Tibial nerve (tissue), 4 donors: ENCODE data around the gene CAPN11. TPM values are rescaled to one million over a fixed set of nuclear protein-coding genes. Genes with fewer than 3 reads are reported as not detected.

Experiments
- DNase-seq, 2 donors: peaks; one replicate each; pipeline ENCODE4 v3.0.0-alpha.2; 2019; ENCODE audit warnings: low spot score in 2 of 2
- H3K27ac ChIP-seq, 4 donors: fragments of 200-600 bp; sonication (generic) in 3 of 4; one replicate each; pipeline ENCODE4 v1.5.1; 2017 to 2019; ENCODE audit warnings: mild to moderate bottlenecking in 1 of 4
- H3K27me3 ChIP-seq, 2 donors: fragments of 200-600 bp; sonication (generic) in 1 of 2; one replicate each; pipeline versions ENCODE4 v1.5.1 to v1.6.0; 2017 to 2019
- H3K36me3 ChIP-seq, 3 donors: fragments of 200-600 bp; sonication (generic); one replicate each; pipeline ENCODE4 v1.5.1; 2018 to 2019
- H3K4me1 ChIP-seq, 4 donors: fragments of 200-600 bp; sonication (generic) in 3 of 4; one replicate each; pipeline ENCODE4 v1.5.1; 2017 to 2019
- H3K4me3 ChIP-seq, 4 donors: fragments of 200-600 bp; sonication (generic) in 3 of 4; one replicate each; pipeline ENCODE4 v1.5.1; 2017 to 2019; ENCODE audit warnings: mild to moderate bottlenecking in 1 of 4, moderate library complexity in 1 of 4
- H3K9me3 ChIP-seq, 4 donors: fragments of 200-600 bp; sonication (generic) in 3 of 4; one replicate each; pipeline ENCODE4 v1.5.1; 2017 to 2019
- CTCF ChIP-seq, 5 experiments: fragments of 200-600 bp in 3 of 5; fragments of 450-650 bp in 2 of 5; sonication (generic) in 3 of 5; IDR thresholded peaks; one replicate each; pipeline ENCODE4 v1.5.1; 2016 to 2019; ENCODE audit warnings: antibody characterized with exemption in 5 of 5, mild to moderate bottlenecking in 3 of 5, moderate library complexity in 2 of 5
- EP300 ChIP-seq, 2 donors: sonication (generic); formaldehyde crosslinking; IDR thresholded peaks; one replicate each; pipeline ENCODE4 v1.6.1; 2017; ENCODE audit warnings: antibody characterized with exemption in 2 of 2, mild to moderate bottlenecking in 1 of 2
- POLR2A ChIP-seq, 2 donors: fragments of 450-650 bp; IDR thresholded peaks; one replicate each; pipeline ENCODE4 v1.6.1; 2017; ENCODE audit warnings: antibody characterized with exemption in 2 of 2, mild to moderate bottlenecking in 2 of 2, moderate library complexity in 2 of 2
- WGBS, 2 donors: methylation state at CpG; one replicate each; pipeline ENCODE4 v1.1.5; 2018; 5-methylcytosine and 5-hydroxymethylcytosine counted together
- total RNA-seq, 4 donors: library from RNA; depleted of rRNA; stranded (reverse); fragments of >200 nt; gene quantifications; one replicate each; pipeline ENCODE4 v1.1.0, GENCODE V29; 2016

The CAPN11 gene
- total RNA-seq, 4 donors from 2014 or later, result 0.21 to 6.5 (median 4.2) TPM

DNA sequence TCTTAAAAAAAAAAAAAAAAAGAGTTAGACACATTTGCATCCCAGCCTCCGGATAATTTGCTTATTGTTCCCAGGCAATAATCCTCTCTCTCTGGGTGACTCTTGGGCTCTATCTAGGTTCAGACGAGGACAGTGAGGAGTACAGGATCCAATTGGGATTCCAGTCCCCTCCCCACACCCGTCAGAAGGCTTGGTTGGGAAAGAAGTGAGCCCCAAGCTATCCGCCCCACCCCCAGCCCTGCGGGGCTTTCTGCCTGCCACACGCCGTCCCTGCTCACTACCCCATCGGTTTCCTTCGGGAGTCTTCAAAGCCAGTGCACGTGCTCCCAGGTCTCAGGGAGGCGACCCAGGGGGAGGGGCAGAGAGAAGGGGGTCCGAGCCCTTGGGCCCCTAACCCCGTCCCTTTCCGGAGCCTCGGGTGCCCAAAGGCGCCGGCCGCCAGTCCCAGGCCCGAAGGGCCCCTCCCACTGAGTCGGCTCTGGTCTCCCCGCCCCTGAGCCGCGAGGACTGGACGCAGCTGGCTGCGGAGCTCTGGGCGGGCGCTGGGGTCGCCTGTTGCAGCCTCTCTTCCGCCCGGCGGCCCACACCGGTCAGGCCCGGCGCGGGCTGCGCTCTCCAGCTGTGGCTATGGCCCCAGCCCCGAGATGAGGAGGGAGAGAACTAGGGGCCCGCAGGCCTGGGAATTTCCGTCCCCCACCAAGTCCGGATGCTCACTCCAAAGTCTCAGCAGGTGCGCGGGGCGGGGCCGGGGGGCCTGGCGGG lies 60.6 kb downstream of the CAPN11 start:
- peak overlapping the region; percentile 36 to 53 (median 46) for H3K4me3 ChIP-seq
- H3K4me1 ChIP-seq, result peaks cover 0 to 70% (median 31%) of the 10 kb centered on the region in 4 donors
- TF ChIP-seq CTCF (IDR thresholded peaks at IDR 0.05) (no peak), EP300 (IDR thresholded peaks at IDR 0.05) (peak in 1 of 2 donors; percentile 78), POLR2A (IDR thresholded peaks at IDR 0.05) (peak; percentile 30 to 64)
- H3K9me3 ChIP-seq, result no peaks in the 10 kb centered on the region
- peak overlapping the region; percentile 62 to 90 (median 88) for H3K27ac ChIP-seq
- no peaks in the 10 kb centered on the region for H3K27me3 ChIP-seq
- DNase-seq, result peak; percentile 69 to 75
- no peaks in the 10 kb centered on the region for H3K36me3 ChIP-seq
- WGBS, 2 donors, result 3% methylated on average over 10 to 30 of the region's 45 CpGs

DNA sequence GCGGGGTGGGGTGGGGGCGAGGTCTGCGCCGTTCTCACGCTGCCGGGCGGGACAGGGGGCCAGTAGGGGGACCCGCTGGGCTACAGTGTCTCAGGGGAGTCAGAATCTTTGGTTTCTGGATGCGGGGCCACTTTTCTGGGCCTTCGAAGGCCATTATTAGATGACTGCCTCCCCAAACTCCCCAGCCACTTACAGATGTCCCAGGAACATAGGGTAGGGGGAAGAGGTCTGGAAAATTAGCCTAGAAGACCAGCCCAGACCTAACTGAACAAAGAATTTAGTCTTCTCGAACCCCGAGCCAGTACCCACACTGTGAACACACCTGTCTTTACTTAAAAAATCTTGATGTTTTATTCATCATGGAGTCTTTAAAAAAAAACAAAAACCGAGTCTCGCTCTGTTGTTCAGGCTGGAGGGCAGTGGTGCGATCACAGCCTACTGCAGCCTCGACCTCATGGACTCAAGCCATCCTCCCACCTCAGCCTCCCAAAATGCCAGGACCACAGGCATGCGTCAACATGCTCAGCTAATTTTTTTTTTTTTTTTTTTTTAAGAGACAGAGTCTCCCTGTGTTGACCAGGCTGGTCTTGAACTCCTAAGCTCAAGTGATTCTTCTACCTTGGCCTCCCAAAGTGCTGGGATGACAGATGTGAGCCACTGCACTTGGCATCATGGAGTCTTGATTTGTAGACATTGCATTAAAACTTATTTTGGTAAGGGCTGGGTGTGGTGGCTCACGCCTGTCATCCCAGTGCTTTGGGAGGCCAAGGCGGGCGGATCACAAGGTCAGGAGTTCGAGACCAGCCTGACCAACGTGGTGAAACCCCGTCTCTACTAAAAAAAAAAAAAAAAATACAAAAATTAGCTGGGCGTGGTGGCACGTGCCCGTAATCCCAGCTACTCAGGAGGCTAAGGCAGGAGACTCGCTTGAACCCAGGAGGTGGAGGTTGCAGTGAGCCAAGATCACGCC lies 61.5 kb downstream of the CAPN11 start:
- Histone ChIP-seq H3K36me3 (no peaks in the 10 kb centered on the region), H3K4me1 (peaks cover 0 to 79% (median 38%) of the 10 kb centered on the region in 4 donors), H3K27me3 (no peaks in the 10 kb centered on the region), H3K4me3 (peak overlapping the region; percentile 36 to 53 (median 46)), H3K9me3 (no peaks in the 10 kb centered on the region), H3K27ac (peak overlapping the region; percentile 62 to 90 (median 88))
- no peak for DNase-seq
- 57% methylated on average over 27 to 28 of the region's 28 CpGs for WGBS, 2 donors
- TF ChIP-seq EP300 (IDR thresholded peaks at IDR 0.05), result no peak
- no peak for TF ChIP-seq POLR2A (IDR thresholded peaks at IDR 0.05)
- no peak for TF ChIP-seq CTCF (IDR thresholded peaks at IDR 0.05)

DNA sequence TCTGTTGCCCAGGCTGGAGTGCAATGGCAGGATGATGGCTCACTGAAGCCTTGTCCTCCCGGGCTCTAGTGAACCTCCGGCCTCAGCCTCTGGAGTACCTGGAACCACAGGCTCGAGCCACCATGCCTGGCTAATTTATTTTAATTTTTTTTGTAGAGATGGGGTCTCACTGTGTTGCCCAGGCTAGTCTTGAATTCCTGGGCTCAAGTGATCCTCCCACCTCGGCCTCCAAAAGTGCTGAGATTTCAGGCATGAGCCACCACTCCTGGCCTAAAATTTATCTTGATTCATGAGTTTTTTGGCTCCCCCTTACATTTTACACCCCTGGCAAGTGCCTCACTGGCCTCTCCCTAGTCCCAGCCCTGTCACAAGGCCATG lies 62.3 kb downstream of the CAPN11 start:
- H3K4me3 ChIP-seq, result no peak overlapping the region
- H3K4me1 ChIP-seq, result peaks cover 0 to 87% (median 42%) of the 10 kb centered on the region in 4 donors
- H3K27ac ChIP-seq, result peak overlapping the region; percentile 60 to 90 (median 82)
- no peaks in the 10 kb centered on the region for H3K36me3 ChIP-seq
- no peak for DNase-seq
- WGBS, 2 donors, result 88 to 92% methylated on average over 4 of the region's 4 CpGs
- TF ChIP-seq CTCF (IDR thresholded peaks at IDR 0.05), result no peak
- no peak for TF ChIP-seq POLR2A (IDR thresholded peaks at IDR 0.05)
- TF ChIP-seq EP300 (IDR thresholded peaks at IDR 0.05), result no peak
- H3K9me3 ChIP-seq, result no peaks in the 10 kb centered on the region
- H3K27me3 ChIP-seq, result no peaks in the 10 kb centered on the region

- Histone ChIP-seq H3K4me1 (peaks cover 0 to 92% (median 46%) of the 10 kb centered on the region in 4 donors), H3K27me3 (no peaks in the 10 kb centered on the region), H3K27ac (peak overlapping the region; percentile 60 to 90 (median 82)), H3K36me3 (no peaks in the 10 kb centered on the region), H3K4me3 (peak overlapping the region in 1 of 4 donors; percentile 75), H3K9me3 (no peaks in the 10 kb centered on the region)
- peak; percentile 77 to 81 for DNase-seq
- 3 to 10% methylated on average over 4 of the region's 4 CpGs for WGBS, 2 donors
- TF ChIP-seq POLR2A (IDR thresholded peaks at IDR 0.05) (peak in 1 of 2 donors; percentile 7), EP300 (IDR thresholded peaks at IDR 0.05) (peak; percentile 25 to 83), CTCF (IDR thresholded peaks at IDR 0.05) (peak; percentile 77 to 90 (median 87))
These were observed 62.8 kb downstream of the CAPN11 start for GRCh38 chr6:44221291-44221960.
